ENCODE measurements around the gene CNTNAP5. TPM values are rescaled to one million over a fixed set of nuclear protein-coding genes. Genes with fewer than 3 reads are reported as not detected.

CNTNAP5 gene
- total and polyA plus RNA-seq, 2 experiments from 2014 or later, result 0.28 TPM; not detected in 1

- no peaks in the 10 kb centered on the region for H3K9me3 ChIP-seq (ENCODE audit: low read depth)
- H3K79me2 ChIP-seq, result no peaks in the 10 kb centered on the region
- H3K4me1 ChIP-seq (ENCODE audit: insufficient read depth), result no peaks in the 10 kb centered on the region
- H3K36me3 ChIP-seq (replicated peaks; ENCODE audit: insufficient read depth, low read depth), result no peaks in the 10 kb centered on the region
- H3K27me3 ChIP-seq, result no peaks in the 10 kb centered on the region
- 84% methylated on average over 4 of the region's 4 CpGs for WGBS (ENCODE audit: low lambda C conversion rate, missing lambda C conversion rate)
- H3K4me3 ChIP-seq, result no peak overlapping the region
- no peaks in the 10 kb centered on the region for H3K9me2 ChIP-seq (replicated peaks; ENCODE audit: insufficient read depth)
- H2AFZ ChIP-seq, result no peak overlapping the region
- no peak for TF ChIP-seq CTCF (IDR thresholded peaks at IDR 0.05; ENCODE audit: poor library complexity)
- TF ChIP-seq EZH2phosphoT487 (IDR thresholded peaks at IDR 0.05; ENCODE audit: low read depth, severe bottlenecking, unreplicated experiment), result no peak
- TF ChIP-seq EZH2 (IDR thresholded peaks at IDR 0.05; ENCODE audit: borderline replicate concordance), result no peak
- DNase-seq (ENCODE audit: low spot score), result no peak
- no peak overlapping the region for H3K27ac ChIP-seq
- H4K20me1 ChIP-seq (ENCODE audit: insufficient read depth, poor library complexity, severe bottlenecking), result no peaks in the 10 kb centered on the region
- H3K4me2 ChIP-seq, result no peak overlapping the region
Measured at GRCh38 chr2:124065636-124066035, 40.5 kb downstream of the CNTNAP5 start.

- H3K36me3 ChIP-seq (replicated peaks; ENCODE audit: insufficient read depth, low read depth), result no peaks in the 10 kb centered on the region
- no peaks in the 10 kb centered on the region for H4K20me1 ChIP-seq (ENCODE audit: insufficient read depth, poor library complexity, severe bottlenecking)
- no peaks in the 10 kb centered on the region for H3K79me2 ChIP-seq
- no peak overlapping the region for H3K4me2 ChIP-seq
- H2AFZ ChIP-seq, result no peak overlapping the region
- no peaks in the 10 kb centered on the region for H3K9me3 ChIP-seq (ENCODE audit: low read depth)
- TF ChIP-seq EZH2phosphoT487 (IDR thresholded peaks at IDR 0.05; ENCODE audit: low read depth, severe bottlenecking, unreplicated experiment), result no peak
- TF ChIP-seq EZH2 (IDR thresholded peaks at IDR 0.05; ENCODE audit: borderline replicate concordance), result no peak
- TF ChIP-seq CTCF (IDR thresholded peaks at IDR 0.05; ENCODE audit: poor library complexity), result no peak
- H3K9me2 ChIP-seq (replicated peaks; ENCODE audit: insufficient read depth), result no peaks in the 10 kb centered on the region
- H3K27ac ChIP-seq, result no peak overlapping the region
- H3K27me3 ChIP-seq, result no peaks in the 10 kb centered on the region
- no peak overlapping the region for H3K4me3 ChIP-seq
- DNase-seq (ENCODE audit: low spot score), result no peak
- H3K4me1 ChIP-seq (ENCODE audit: insufficient read depth), result no peaks in the 10 kb centered on the region
Measured at GRCh38 chr2:124066776-124067175, 41.7 kb downstream of the CNTNAP5 start.

- Histone ChIP-seq H3K4me1 (ENCODE audit: insufficient read depth) (peaks cover 4% of the 10 kb centered on the region), H3K27ac (no peak overlapping the region), H3K27me3 (no peaks in the 10 kb centered on the region), H3K79me2 (no peaks in the 10 kb centered on the region), H3K4me3 (no peak overlapping the region), H3K4me2 (no peak overlapping the region), H3K9me3 (ENCODE audit: low read depth) (no peaks in the 10 kb centered on the region), H3K9me2 (replicated peaks; ENCODE audit: insufficient read depth) (no peaks in the 10 kb centered on the region), H3K36me3 (replicated peaks; ENCODE audit: insufficient read depth, low read depth) (no peaks in the 10 kb centered on the region), H2AFZ (no peak overlapping the region), H4K20me1 (ENCODE audit: insufficient read depth, poor library complexity, severe bottlenecking) (no peaks in the 10 kb centered on the region)
- WGBS (ENCODE audit: low lambda C conversion rate, missing lambda C conversion rate), result 92% methylated on average over 2 of the region's 2 CpGs
- no peak for DNase-seq (ENCODE audit: low spot score)
- no peak for TF ChIP-seq EZH2phosphoT487 (IDR thresholded peaks at IDR 0.05; ENCODE audit: low read depth, severe bottlenecking, unreplicated experiment)
- TF ChIP-seq EZH2 (IDR thresholded peaks at IDR 0.05; ENCODE audit: borderline replicate concordance), result no peak
- TF ChIP-seq CTCF (IDR thresholded peaks at IDR 0.05; ENCODE audit: poor library complexity), result no peak
Measured at GRCh38 chr2:124079045-124079444, 54.0 kb downstream of the CNTNAP5 start.
